Globus pallidus (tissue), 1 donor: Measurements from ENCODE around the gene CEP76.
"Not testable (repeated sequence)": the region's sequence is repeated elsewhere in the genome, so short reads cannot be mapped to it uniquely, and the experiment has no call there.

Experiments used
- DNase-seq: peaks from one replicate; pipeline ENCODE4 v3.0.0-alpha.2; 2015; ENCODE audit warnings: low spot score

CEP76 gene

DNA sequence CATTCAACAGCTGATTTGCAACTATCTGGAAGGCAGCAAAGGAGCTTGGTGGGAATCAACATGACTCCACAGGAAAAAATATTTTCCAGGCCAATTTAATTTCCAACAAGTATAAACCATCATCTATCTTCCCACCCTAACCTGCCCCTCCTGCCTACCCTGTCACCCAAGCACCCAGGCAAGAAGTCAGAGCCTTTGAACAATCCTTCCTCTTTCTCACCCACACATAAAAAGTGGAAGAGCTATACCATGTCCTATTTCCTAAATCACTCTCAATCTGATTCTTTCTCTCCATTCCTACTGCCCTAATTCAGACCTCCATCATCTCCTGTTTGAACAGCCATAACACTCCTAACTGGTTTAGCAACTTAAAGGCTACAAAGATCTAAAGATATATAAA lies 57.3 kb downstream of the CEP76 start:
- DNase-seq, result no peak

DNA sequence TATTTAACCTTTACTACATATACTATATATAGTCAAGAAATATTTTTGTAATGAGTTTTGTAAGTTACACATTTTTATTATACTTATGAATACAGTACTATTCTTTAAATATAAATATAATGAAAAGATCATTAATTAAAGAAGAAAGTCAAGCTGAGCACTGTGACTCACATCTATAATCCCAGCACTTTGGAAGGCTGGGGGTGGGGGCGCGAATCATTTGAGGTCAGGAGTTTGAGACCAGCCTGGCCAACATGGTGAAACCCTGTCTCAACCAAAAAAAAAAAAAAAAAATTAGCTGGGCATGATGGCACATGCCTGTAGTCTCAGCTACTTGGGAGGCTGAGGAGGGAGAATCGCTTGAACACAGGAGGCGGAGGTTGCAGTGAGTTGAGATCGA lies 58.8 kb downstream of the CEP76 start:
- not testable (repeated sequence) for DNase-seq

DNA sequence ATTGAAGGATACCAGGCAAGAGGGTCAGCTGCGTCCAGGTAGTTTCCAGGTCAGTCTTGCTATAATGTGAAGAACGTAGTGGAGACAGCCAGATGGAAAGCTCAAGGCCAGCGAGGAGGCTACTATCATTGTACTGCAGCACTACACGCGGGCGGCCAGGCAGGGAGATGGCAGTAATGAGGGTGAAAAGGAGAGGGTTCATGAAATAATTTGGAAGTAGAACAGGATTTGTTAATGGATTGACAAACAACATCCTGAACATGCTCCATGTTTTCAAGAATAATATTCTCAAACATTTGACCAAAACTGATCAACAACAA lies 61.7 kb downstream of the CEP76 start:
- no peak for DNase-seq

DNA sequence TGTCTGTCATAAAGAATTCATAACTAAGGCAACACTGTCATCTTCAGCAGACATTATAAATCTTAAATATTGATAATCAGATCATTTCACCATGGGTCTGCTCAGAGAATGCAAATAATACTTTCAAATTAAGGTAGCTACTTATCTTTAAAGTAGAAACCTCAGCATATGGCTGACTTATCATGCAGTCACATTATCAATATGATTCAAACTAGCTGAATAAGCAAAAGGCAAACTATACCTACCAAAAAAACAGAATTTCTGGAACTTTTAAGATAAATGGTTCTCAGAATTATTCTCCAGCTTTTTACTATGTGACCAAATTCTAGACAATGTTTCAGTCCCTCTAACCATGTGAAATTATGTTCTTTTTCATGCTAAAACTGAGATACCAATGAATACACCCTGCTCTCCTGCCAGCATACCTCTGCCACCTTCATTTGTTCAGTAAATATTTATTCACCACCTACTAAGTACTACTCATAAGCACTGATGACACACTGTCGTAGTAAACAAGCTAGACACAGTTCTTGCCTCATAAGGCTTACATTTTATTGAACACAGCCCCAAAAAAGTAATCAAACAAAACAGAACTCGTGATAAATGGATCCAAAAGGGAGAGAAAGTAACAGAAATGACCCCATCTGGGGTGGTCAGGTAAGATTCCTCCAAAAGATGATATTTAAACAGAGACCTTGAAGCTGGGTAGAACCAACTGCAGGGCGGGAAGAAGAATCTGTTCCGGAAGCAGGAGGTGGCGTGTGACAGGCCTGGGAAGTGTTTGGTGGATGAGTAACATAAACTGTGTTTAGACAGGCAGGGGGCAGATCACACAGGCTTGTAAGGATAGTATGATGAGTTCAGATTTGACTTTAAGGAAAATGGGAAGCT lies 62.3 kb downstream of the CEP76 start:
- DNase-seq, result no peak

DNA sequence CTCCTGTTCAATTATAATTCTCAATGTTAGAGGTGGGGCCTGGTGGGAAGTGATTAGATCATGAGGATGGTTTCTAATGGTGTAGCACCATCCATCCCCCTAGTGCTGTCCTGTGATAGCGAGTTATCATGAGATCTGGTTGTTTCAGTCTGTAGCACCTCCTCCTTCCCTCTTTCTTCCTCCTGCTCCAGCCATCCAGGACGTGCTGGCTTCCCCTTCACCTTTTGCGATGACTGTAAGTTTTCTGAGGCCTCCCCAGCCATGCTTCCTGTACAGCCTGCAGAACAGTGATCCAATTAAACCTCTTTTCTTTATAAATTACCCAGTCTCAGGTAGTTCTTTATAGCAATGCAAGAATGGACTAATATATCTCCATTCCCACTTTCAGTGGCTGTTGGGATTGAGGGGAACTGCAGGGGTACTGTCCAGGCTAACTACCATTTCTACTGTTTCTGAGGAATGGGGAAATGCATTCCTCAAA lies 63.8 kb downstream of the CEP76 start:
- DNase-seq, result no peak

DNA sequence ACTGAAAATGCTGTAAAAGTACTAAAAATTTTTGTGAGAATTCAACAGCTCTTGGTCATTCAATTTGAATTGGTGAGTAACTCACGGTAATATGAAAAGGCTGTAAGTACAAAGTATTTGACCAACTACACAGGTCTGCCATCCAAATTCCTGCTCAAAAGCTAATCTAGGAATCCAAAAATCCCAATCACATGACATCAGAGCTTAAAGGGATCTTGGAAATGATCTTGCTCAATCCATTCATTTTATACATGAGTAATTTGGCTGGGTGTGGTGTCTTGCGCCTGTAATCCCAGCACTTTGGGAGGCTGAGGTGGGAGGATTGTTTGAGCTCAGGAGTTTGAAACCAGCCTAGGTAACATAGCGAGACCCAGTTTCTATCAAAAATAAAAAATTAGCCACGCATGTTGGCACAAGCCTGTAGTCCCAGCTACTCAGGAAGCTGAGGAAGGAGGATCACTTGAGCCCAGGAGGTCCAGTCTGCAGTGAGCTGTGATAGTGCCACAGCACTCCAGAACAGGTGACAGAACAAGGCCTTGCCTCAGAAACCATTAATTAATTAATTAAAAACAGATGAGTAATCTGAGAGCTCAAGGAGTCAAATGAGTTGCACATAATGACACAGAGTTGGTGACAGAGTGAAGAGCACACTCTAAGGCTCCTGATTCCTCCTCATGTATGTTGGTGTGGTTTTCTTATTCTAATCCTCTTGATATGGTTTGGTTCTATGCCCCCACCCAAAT lies 64.5 kb downstream of the CEP76 start:
- no peak for DNase-seq

DNA sequence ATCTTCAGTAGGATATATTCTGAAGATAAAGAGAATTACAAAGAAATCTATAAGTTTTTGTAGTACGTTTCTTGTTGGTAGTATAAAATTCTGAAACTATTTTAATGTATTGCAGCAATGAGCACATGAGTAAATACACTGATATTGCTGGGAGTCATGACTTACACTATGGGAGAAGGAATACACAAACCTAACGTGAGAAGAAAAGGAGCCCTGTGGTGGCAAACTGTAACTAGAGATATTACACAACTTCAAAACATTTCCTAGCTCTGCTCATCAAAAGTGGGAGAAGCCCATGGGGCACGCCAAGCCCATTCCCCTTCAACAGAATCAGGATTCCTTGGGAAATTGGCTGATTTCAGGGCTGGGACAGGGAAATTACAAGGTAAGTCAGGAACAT lies 65.1 kb downstream of the CEP76 start:
- no peak for DNase-seq

DNA sequence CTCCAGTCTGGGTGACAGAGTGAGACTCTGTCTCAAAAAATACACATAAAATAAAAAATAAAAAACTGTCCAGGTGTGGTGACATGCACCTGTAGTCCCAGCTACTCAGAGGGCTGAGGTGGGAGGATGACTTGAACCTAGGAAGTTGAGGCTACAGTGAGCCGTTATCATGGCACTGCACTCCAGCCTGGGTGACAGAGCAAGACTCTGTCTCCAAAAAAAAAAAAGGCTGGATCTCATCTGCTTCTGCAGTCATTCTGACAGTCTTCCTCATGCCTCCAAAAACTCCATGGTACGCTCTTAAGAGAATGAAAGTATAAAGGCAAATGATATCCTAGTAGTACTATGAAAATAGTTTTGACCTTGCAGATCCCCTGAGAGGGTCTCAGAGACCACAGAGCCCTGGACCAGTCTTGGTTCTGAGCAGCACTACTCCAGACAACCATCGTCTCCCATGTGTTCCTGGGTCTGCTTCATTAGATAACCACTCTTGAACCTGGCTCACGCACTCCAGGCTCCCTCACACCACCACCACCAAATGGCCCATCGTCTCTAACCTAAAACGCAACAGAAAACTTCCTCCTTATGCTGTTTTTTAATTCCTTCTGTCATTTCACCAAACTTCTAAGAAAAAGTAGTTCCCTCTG lies 70.6 kb downstream of the CEP76 start:
- DNase-seq, result no peak

DNA sequence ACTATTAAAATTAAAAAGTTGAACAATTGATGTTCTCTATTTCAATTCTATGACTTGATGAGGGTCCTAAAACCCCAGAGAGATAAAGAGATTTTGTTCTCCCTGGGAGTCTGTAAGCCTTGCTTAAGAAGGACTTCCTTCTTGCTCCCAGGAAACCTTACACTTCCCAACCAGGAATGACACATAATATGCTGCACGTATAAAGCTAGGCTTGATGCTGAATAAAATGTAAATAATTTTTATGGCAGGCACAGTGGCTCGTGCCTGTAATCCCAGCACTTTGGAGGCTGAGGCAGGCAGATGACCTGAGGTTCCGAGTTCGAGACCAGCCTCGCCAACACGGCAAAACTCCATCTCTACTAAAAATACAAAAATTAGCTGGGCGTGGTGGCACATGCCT lies 72.4 kb downstream of the CEP76 start:
- DNase-seq, result no peak

DNA sequence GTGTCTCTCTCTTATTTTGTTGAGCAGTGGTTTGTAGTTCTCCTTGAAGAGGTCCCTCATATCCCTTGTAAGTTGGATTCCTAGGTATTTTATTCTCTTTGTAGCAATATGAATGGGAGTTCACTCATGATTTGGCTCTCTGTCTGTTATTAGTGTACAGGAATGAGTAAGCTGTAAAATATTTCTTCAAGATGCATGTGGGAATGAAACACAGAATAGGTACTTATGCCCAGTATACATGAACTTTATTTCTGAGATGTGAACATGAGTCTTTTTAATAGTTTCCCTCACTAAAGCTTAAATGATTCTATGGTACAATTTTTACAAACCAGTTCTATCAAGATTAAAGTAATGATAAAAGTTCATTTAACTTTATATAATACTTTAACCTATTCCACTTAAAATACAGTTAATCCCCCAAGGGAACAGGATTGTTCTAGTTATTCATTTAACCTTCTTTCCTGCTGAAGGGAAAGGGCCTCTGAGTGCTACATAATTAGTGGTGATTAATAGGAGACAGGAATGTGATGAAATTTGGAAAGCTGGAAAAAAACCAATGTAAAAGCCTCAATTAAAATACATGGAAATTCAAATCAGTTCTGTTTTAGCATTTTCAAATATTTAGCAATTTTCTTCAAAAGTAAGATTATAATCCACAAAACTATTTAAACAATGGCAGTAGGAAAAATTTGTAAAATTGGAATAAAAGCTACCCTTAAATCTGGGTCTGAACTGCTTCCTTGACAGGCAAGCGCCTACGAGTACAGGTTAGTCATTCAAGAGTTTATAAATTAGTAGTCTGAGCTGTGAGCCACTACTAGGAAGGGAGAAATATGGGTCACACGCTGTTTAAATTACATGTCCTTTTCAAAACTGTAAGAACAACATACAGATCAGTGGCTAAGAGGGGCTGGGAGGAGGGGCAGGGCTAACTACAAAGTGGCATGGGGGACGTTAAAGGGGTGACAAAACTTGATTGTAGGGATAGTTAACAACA lies 73.5 kb downstream of the CEP76 start:
- DNase-seq, result no peak

DNA sequence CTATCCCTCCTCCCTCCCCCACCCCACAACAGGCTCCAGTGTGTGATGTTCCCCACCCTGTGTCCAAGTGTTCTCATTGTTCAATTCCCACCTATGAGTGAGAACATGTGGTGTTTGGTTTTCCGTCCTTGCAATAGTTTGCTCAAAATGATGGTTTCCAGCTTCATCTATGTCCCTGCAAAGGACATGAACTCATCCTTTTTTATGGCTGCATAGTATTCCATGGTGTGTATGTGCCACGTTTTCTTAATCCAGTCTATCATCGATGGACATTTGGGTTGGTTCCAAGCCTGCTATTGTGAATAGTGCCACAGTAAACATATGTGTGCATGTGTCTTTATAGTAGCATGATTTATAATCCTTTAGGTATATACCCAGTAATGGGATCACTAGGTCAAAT lies 75.3 kb downstream of the CEP76 start:
- DNase-seq, result not testable (repeated sequence)

DNA sequence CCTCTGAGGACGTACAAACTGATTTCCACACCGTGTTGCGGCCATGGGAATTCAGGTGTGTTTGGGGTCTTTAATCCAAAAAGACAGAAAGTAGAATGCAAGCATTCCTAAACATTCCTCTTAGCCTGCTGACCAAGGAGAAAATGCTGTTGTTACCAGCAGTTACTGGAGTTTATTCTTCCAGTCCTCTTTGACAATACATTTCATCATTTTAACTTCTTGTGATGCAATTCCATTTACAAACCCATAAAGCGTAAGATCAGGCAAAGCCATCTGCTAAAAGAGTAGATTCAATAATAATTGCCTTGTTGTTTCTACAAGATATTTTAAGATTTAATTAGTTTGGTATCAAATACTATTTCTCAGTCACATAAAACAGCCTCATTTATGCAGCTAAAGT lies 77.3 kb downstream of the CEP76 start:
- no peak for DNase-seq
